Left forelimb (tissue), 1 donor: Measurements from ENCODE around the gene ACER3.
"Not testable (repeated sequence)": the region's sequence is repeated elsewhere in the genome, so short reads cannot be mapped to it uniquely, and the experiment has no call there.

ENCODE experiments used
- DNase-seq: peaks from one replicate; pipeline ENCODE4 v3.0.0-alpha.2; 2018; ENCODE audit warnings: low spot score

Gene ACER3

DNA sequence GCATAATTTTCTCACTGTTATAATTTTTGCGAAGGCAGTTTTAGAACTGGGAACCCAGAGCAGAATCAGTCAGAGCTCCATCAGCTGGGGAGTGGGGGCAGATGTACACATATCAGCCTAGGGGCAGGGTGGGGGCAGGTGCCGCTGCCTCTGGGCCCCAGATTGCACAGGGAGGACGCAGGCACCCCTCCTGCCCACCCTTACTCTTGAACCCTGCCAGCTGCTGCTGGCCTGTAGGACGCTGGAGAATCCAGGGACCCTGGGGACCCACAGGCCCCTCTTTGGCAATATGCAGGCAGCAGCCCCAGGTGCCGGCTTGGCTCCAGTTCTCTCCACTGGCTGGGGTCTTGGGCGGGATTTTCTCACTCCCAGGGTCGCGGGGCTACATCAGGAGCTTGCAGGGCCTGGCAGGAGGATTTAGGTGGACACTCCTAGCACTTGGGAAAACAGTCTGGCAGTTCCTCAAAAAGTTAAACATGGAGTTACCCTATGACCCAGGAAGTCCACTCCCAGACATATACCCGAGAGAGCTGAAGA lies 197.3 kb downstream of the ACER3 start:
- DNase-seq, result no peak

GRCh38 chr11:77058900-77059299 lies 198.2 kb downstream of the ACER3 start:
- DNase-seq, result no peak

DNA sequence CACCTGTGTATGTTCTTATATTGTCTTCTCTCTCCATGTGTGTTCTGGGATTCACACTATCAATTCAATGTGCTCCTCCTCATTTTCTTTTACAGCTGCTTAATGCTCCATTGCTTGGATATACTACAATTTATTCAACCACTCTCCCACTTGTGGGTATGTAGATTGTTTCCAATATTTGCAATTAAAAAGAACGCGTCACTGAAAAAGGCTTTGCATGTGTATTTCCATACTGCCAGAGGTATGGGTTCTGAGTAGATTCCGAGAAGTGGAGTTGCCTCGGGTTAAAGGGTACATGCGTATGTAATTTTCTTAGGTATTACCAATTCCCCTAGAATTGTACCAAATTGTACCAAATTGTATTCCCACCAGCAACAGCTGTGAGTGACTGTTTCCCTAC lies 199.1 kb downstream of the ACER3 start:
- DNase-seq, result no peak

- DNase-seq, result no peak
Measured at GRCh38 chr11:77060234-77060633, 199.5 kb downstream of the ACER3 start.

GRCh38 chr11:77061258-77061657 lies 200.5 kb downstream of the ACER3 start:
- not testable (repeated sequence) for DNase-seq

DNA sequence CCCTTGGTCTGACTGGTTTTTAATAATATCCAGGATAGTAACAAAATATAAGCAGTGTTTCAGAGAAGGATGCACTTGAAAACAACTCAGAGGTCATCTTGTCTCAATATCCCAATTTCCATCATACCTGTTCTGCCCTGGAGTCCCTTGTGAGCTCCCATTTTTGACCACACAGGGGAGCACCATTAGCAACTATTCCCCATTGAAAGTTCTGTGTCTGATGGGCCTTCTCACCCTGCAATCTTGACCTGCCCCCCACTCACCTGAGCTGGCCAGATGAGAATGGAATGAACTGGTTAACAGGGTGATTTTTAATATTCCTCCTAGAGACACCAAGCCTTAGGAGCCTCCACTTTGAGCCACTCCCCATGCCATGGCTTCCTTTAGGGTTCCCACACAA lies 202.2 kb downstream of the ACER3 start:
- DNase-seq, result no peak

GRCh38 chr11:77063407-77063806 lies 202.7 kb downstream of the ACER3 start:
- DNase-seq, result no peak

GRCh38 chr11:77063861-77064260 lies 203.1 kb downstream of the ACER3 start:
- DNase-seq, result no peak

DNA sequence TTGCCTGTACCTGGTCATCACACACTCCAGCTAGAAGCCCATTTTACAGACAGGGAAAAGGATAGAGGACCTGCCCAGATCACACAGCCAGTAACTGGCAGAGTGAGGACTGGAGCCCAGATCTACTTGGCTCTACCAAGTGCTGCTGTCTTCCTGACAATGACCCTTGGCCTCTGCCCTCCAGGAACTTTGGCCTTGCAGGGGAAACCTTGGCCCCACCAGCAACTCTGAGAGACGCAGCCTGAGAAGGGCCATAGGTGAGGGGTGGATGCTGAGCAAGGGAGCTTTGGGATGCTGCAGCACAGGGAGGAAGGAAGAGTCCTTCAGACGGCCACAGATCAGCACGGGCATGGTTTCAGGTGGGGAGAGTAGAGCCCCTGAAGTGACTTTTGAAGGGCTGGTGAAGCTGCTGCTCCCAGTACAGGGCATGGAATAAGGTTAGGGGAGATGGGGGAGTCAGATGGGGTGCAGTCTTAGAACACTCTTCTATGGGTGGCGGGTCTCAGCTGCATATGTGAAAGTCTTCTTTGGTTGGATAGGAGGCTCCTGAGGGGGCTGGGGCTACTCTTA lies 204.0 kb downstream of the ACER3 start:
- DNase-seq, result no peak

DNA sequence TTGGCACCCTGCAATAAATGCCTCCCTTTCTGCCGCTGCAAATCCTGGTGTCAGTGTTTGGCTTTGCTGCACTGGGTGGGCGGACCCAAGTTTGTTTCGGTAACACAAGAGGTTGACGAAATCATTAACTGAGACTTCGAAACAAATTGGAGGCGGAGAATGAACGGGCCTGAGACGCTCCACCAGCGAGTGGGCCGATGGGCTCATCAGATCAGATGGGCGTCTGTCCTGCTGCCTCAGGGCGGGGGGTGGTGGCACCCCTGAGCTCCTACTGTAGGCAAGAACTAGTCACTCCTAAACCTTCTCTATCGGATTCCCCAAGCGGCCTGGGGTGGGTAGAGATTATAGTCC lies 205.1 kb downstream of the ACER3 start:
- DNase-seq, result peak; percentile 67

- peak; percentile 96 for DNase-seq
Measured at GRCh38 chr11:77066229-77067042, 205.7 kb downstream of the ACER3 start, which contains the start of gene CAPN5. Gene CAPN5 (plus strand): TSS chr11:77066971. CDS start chr11:77084887, 17,916 bp downstream.

- no peak for DNase-seq
Measured at GRCh38 chr11:77067861-77068443, 207.2 kb downstream of the ACER3 start.

GRCh38 chr11:77068457-77069335 lies 208.0 kb downstream of the ACER3 start:
- DNase-seq, result no peak

GRCh38 chr11:77069336-77069968 lies 208.7 kb downstream of the ACER3 start:
- no peak for DNase-seq

- no peak for DNase-seq
Measured at GRCh38 chr11:77069969-77070582, 209.4 kb downstream of the ACER3 start.

GRCh38 chr11:77071077-77071476 lies 210.4 kb downstream of the ACER3 start:
- no peak for DNase-seq

- DNase-seq, result no peak
Measured at GRCh38 chr11:77071671-77072605, 211.2 kb downstream of the ACER3 start.

DNA sequence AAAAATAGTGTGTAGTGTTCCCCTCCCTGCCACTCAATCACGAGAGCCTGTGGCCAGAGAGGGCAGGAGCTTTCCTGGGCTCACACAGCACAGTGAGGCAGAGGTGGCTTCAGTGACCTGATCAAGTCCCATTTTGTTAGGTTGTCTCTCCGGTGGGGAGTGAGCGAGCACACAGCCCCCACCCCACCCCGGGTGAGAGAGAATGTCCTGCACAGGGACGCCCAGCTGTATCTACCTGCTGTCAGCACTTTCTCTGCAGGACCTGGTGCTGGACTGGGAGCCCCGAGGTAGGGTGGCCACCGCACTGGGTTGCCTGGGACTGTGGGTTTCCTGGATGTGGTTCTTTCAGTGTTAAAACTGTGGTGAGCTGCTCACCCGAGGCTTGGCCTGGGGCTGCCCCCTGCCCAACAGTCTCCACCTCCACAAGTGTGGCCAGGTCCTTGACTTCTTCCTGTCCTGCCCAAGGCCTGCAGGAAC lies 212.2 kb downstream of the ACER3 start:
- no peak for DNase-seq

DNA sequence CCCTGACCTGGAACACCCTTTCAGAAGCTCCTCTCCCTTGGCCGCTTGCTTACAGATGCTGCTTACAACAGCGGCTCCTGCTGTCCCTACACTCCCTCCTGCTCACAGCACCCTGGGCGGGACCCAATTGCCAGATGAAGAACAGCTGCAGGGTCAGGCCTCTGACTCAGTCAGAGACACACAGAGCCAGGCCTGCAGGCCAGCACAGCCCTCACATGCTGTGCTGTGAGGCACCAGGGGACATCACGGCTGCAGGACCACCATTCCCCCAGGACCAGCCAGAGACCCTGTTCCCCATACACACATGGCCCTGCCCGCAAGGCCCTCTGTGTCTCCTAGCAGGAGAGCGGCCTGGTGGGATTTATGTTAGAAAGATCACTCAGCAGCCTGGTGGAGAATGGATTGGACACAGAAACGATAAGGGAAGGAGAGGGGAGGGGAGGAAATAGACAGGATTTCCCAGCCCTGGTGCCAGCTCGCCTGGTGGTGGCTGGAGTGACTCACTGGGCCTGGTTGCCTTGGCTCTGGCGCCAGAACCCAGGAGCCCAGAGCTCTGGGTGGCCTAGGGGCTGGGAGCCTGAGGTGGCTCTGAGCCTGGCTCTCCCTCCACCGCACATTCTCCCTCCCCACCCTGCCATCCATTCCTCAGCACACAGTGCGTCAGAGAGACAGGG lies 212.7 kb downstream of the ACER3 start:
- peak; percentile 88 for DNase-seq
